IMR-90 (cell line): ENCODE data around the gene TET1. TPM values are rescaled to one million over a fixed set of nuclear protein-coding genes. Genes with fewer than 3 reads are reported as not detected.

ENCODE experiments used
- ATAC-seq: fragments of 200-7000 bp; cut with Tn5 transposase; 2 replicates; pipeline ENCODE4 v1.9.1; 2020; ENCODE audit warnings: low read depth, mild to moderate bottlenecking, moderate library complexity
- BruUV-seq: library from RNA; stranded (reverse); fragments of 400-500 nt; replicated peaks from 2 replicates; lab custom pipeline; 2021; lab: Mats Ljungman, UMichigan
- CTCF ChIA-PET: fragments of 300-600 bp; formaldehyde crosslinking; extraction: SDS; loops from one replicate; lab custom pipeline; 2021; ENCODE audit warnings: antibody characterized with exemption; lab: Yijun Ruan, JAX
- POLR2A ChIA-PET: fragments of 300-600 bp; sonication (Branson Sonifier 250); formaldehyde crosslinking; loops from one replicate; lab custom pipeline; 2022; ENCODE audit warnings: antibody characterized with exemption; ENCODE audit not compliant: unreplicated experiment; lab: Charles Lee
- DNase-seq: peaks from one replicate; pipeline ENCODE4 v3.0.0; 2013
- H2AFZ ChIP-seq: replicated peaks from 2 replicates; pipeline ENCODE3; 2013; ENCODE audit warnings: low read length, mild to moderate bottlenecking; ENCODE audit not compliant: poor library complexity
- H2AK5ac ChIP-seq: 2 replicates; pipeline ENCODE4 v1.6.1; 2013; ENCODE audit warnings: low read depth, low read length, inconsistent platforms
- H2AK9ac ChIP-seq: replicated peaks from 2 replicates; pipeline ENCODE3; 2013; ENCODE audit warnings: mild to moderate bottlenecking, low read depth, low read length, moderate library complexity; ENCODE audit not compliant: poor library complexity
- H2BK120ac ChIP-seq: 2 replicates; pipeline ENCODE4 v1.6.1; 2013; ENCODE audit warnings: low read depth, low read length, inconsistent platforms
- H2BK15ac ChIP-seq: 3 replicates; pipeline ENCODE4 v1.6.1; 2013; ENCODE audit warnings: low read depth, low read length, inconsistent platforms
- H2BK20ac ChIP-seq: 2 replicates; pipeline ENCODE4 v1.6.1; 2013; ENCODE audit warnings: low read depth, mild to moderate bottlenecking, inconsistent platforms, low read length, moderate library complexity
- H2BK5ac ChIP-seq: 2 replicates; pipeline ENCODE4 v1.6.1; 2013; ENCODE audit warnings: mild to moderate bottlenecking, low read depth, low read length, inconsistent platforms; ENCODE audit not compliant: poor library complexity, severe bottlenecking
- H3K14ac ChIP-seq: replicated peaks from 2 replicates; pipeline ENCODE4 v1.6.1; 2013; ENCODE audit warnings: low read depth, low read length, inconsistent platforms
- H3K18ac ChIP-seq: 2 replicates; pipeline ENCODE4 v1.6.1; 2013; ENCODE audit warnings: low read depth, low read length, control low read depth
- H3K23ac ChIP-seq: 2 replicates; pipeline ENCODE4 v1.6.1; 2013; ENCODE audit warnings: low read depth, low read length, inconsistent platforms
- H3K27ac ChIP-seq: 2 replicates; pipeline ENCODE4 v1.5.1; 2013; ENCODE audit warnings: mild to moderate bottlenecking, control low read depth, low read length; ENCODE audit not compliant: insufficient read depth
- H3K27me3 ChIP-seq: 2 replicates; pipeline ENCODE4 v1.6.1; 2013; ENCODE audit warnings: low read length; ENCODE audit not compliant: control insufficient read depth, insufficient read depth
- H3K36me3 ChIP-seq: 2 replicates; pipeline ENCODE4 v1.6.1; 2013; ENCODE audit warnings: low read length, mixed read lengths; ENCODE audit not compliant: control insufficient read depth, insufficient read depth
- H3K4ac ChIP-seq: 2 replicates; pipeline ENCODE4 v1.6.1; 2013; ENCODE audit warnings: low read depth, low read length, inconsistent platforms
- H3K4me1 ChIP-seq: 2 replicates; pipeline ENCODE4 v1.6.1; 2013; ENCODE audit warnings: low read length, mixed read lengths; ENCODE audit not compliant: control insufficient read depth, insufficient read depth
- H3K4me2 ChIP-seq: 2 replicates; pipeline ENCODE4 v1.6.1; 2013; ENCODE audit warnings: low read depth, mild to moderate bottlenecking, control low read depth, low read length, moderate library complexity
- H3K4me3 ChIP-seq: 2 replicates; pipeline ENCODE4 v1.5.1; 2013; ENCODE audit warnings: low read depth, mild to moderate bottlenecking, control low read depth, low read length, moderate library complexity; ENCODE audit not compliant: insufficient read depth
- H3K56ac ChIP-seq: 2 replicates; pipeline ENCODE4 v1.6.1; 2013; ENCODE audit warnings: low read length, inconsistent platforms; ENCODE audit not compliant: insufficient read depth; ENCODE audit errors: extremely low read depth
- H3K79me1 ChIP-seq, 2 experiments: 2 replicates each; pipeline ENCODE4 v1.6.1; 2013; ENCODE audit warnings: low read length in 2 of 2, inconsistent platforms in 1 of 2, low read depth in 1 of 2
- H3K9ac ChIP-seq: 2 replicates; pipeline ENCODE4 v1.6.1; 2013; ENCODE audit warnings: low read depth, low read length, control low read depth
- H3K9me1 ChIP-seq: 2 replicates; pipeline ENCODE4 v1.6.1; 2013; ENCODE audit warnings: low read length, inconsistent platforms; ENCODE audit not compliant: insufficient read depth
- H3K9me3 ChIP-seq: 2 replicates; pipeline ENCODE4 v1.6.1; 2013; ENCODE audit warnings: low read length; ENCODE audit not compliant: control insufficient read depth, insufficient read depth
- H4K20me1 ChIP-seq: 2 replicates; pipeline ENCODE4 v1.6.1; 2013; ENCODE audit warnings: low read length, inconsistent platforms; ENCODE audit not compliant: insufficient read depth
- H4K5ac ChIP-seq: 2 replicates; pipeline ENCODE4 v1.6.1; 2013; ENCODE audit warnings: mild to moderate bottlenecking, low read depth, low read length, control low read depth
- H4K8ac ChIP-seq, 2 experiments: 2 replicates each; pipeline ENCODE4 v1.6.1; 2013; ENCODE audit warnings: low read depth in 2 of 2, low read length in 2 of 2, control low read depth in 1 of 2, inconsistent platforms in 1 of 2
- H4K91ac ChIP-seq: 2 replicates; pipeline ENCODE4 v1.6.1; 2013; ENCODE audit warnings: low read depth, low read length, inconsistent platforms; ENCODE audit not compliant: insufficient read depth
- BHLHE40 ChIP-seq: fragments of 150-350 bp; IDR thresholded peaks from 2 replicates; pipeline ENCODE4 v1.6.1; 2016; ENCODE audit warnings: mild to moderate bottlenecking, low read depth, low read length
- CEBPB ChIP-seq: IDR thresholded peaks from 2 replicates; pipeline ENCODE4 v1.6.1; 2012; ENCODE audit warnings: low read depth, low read length, improper control_type of control experiment
- CHD1 ChIP-seq: IDR thresholded peaks from 2 replicates; pipeline ENCODE4 v1.6.1; 2012; ENCODE audit warnings: low read depth, low read length, improper control_type of control experiment
- FOS ChIP-seq: fragments of 150-350 bp; IDR thresholded peaks from 2 replicates; pipeline ENCODE4 v1.6.1; 2016; ENCODE audit warnings: low read depth, low read length
- MAFK ChIP-seq: IDR thresholded peaks from 2 replicates; pipeline ENCODE4 v1.6.1; 2012; ENCODE audit warnings: low read depth, low read length, improper control_type of control experiment
- MAZ ChIP-seq: IDR thresholded peaks from 2 replicates; pipeline ENCODE4 v1.6.1; 2012; ENCODE audit warnings: low read depth, mild to moderate bottlenecking, low read length, improper control_type of control experiment, moderate library complexity, borderline replicate concordance
- MXI1 ChIP-seq: IDR thresholded peaks from 2 replicates; pipeline ENCODE4 v1.6.1; 2012; ENCODE audit warnings: low read depth, mild to moderate bottlenecking, low read length, moderate library complexity, borderline replicate concordance
- NFE2L2 ChIP-seq: fragments of 150-350 bp; IDR thresholded peaks from 2 replicates; pipeline ENCODE4 v1.6.1; 2016; ENCODE audit warnings: low read depth, mild to moderate bottlenecking, low read length
- POLR2A ChIP-seq: IDR thresholded peaks from 2 replicates; pipeline ENCODE4 v1.6.1; 2012; ENCODE audit warnings: mild to moderate bottlenecking, low read depth, low read length
- RAD21 ChIP-seq: IDR thresholded peaks from 2 replicates; pipeline ENCODE4 v1.6.1; 2012; ENCODE audit warnings: low read length, improper control_type of control experiment
- RCOR1 ChIP-seq: IDR thresholded peaks from 2 replicates; pipeline ENCODE4 v1.6.1; 2012; ENCODE audit warnings: mild to moderate bottlenecking, low read length, improper control_type of control experiment; ENCODE audit not compliant: insufficient replicate concordance
- RFX5 ChIP-seq: IDR thresholded peaks from 2 replicates; pipeline ENCODE4 v1.8.0; 2012; ENCODE audit warnings: low read depth, mild to moderate bottlenecking, low read length, moderate library complexity
- SMC3 ChIP-seq: fragments of 150-350 bp; IDR thresholded peaks from 2 replicates; pipeline ENCODE4 v1.6.1; 2016; ENCODE audit warnings: low read depth, mild to moderate bottlenecking, antibody characterized with exemption, low read length, moderate library complexity
- WGBS, 2 experiments: methylation state at CpG; one replicate each; pipeline versions ENCODE4 v1.1.5 to v1.1.7; 2013; ENCODE audit warnings: missing lambda C conversion rate in 2 of 2; ENCODE audit not compliant: insufficient read length in 1 of 2; ENCODE audit errors: extremely low coverage in 2 of 2; 5-methylcytosine and 5-hydroxymethylcytosine counted together
- dilution Hi-C: fragments of 300-500 bp; cut with HindIII; formaldehyde crosslinking; loops from one replicate; pipeline ENCODE4 v1.14.3; 2018; ENCODE audit warnings: low sequenced_read_pairs; ENCODE audit not compliant: unreplicated experiment
- in situ Hi-C: fragments of 300-500 bp; cut with MboI; formaldehyde crosslinking; loops from 3 replicates; pipeline ENCODE4 v1.14.3; 2019; ENCODE audit warnings: low sequenced_read_pairs, inconsistent platforms, mixed read lengths
- intact Hi-C: fragments of 100-400 bp; cut with micrococcal nuclease; formaldehyde crosslinking; loops from 2 replicates; pipeline ENCODE4 v1.10.0; 2022
- polyA plus RNA-seq, 3 experiments: library from polyadenylated mRNA; depleted of rRNA; stranded (reverse); fragments of >200 nt; gene quantifications; 2 replicates each; pipeline ENCODE4 v1.2.3, GENCODE V29; 2012; ENCODE audit warnings: low replicate concordance in 1 of 3
- total RNA-seq: library from RNA; depleted of rRNA; stranded (reverse); fragments of >200 nt; gene quantifications from 2 replicates; pipeline ENCODE4 v1.2.3, GENCODE V29; 2012
- TF ChIP-seq, protein P1 (sequence below): conservative IDR thresholded peaks from 2 replicates; pipeline ENCODE4 v1.5.1; 2012; ENCODE audit warnings: mild to moderate bottlenecking, low read depth, low read length, improper control_type of control experiment
- TF ChIP-seq, protein P2 (sequence below): fragments of 150-350 bp; IDR thresholded peaks from 2 replicates; pipeline ENCODE4 v1.6.1; 2016; ENCODE audit warnings: low read depth, mild to moderate bottlenecking, low read length, moderate library complexity, borderline replicate concordance
- TF ChIP-seq, protein P3 (sequence below): fragments of 150-350 bp; IDR thresholded peaks from 2 replicates; pipeline ENCODE4 v1.6.1; 2017; ENCODE audit warnings: mild to moderate bottlenecking, antibody characterized with exemption, low read length, low read depth

TET1 gene
- total and polyA plus RNA-seq, 2 of the 4 experiments (the other 2 are of a cell fraction): 1.0 to 4.3 TPM

DNA sequence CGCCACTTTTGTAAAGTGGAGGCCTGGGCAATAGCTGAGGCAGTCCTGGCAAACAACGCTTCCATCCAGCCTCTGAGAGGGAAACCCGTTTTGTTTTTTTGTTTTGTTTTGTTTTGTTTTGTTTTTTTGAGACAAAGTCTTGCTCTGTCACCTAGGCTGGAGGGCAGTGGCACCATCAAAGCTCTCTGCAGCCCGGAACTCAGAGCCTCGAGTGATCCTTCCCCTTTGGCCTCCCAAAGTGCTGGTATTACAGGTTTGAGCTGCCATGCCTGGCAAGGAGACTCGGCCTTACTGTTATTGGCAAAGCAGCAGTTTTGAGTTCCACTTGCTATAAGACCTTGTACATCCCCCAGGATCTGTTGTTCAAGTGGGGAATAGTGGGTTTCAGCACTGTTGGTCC, 22.3 kb upstream of the TET1 start:
- no peak overlapping the region for H3K56ac ChIP-seq
- H4K5ac ChIP-seq: no peak overlapping the region
- H4K8ac ChIP-seq: no peak overlapping the region
- BruUV-seq: no TSS peak
- H3K18ac ChIP-seq: no peak overlapping the region
- 100% methylated on average over 2 of the region's 6 CpGs; no CpG with 5 or more reads in 1 of the 2 experiments for WGBS, 2 experiments
- intact Hi-C loops (no loop called here), in situ Hi-C loops (no loop called here), dilution Hi-C loops (no loop called here)
- H3K14ac ChIP-seq: no peak overlapping the region
- H3K27me3 ChIP-seq: no peaks in the 10 kb centered on the region
- H3K4me3 ChIP-seq: no peak overlapping the region
- H3K27ac ChIP-seq: no peak overlapping the region
- H3K9me1 ChIP-seq: no peaks in the 10 kb centered on the region; the same call in 1 of the 2 replicates
- H2BK5ac ChIP-seq: no peak overlapping the region
- no peaks in the 10 kb centered on the region for H4K20me1 ChIP-seq
- no peak overlapping the region for H2BK15ac ChIP-seq
- H3K4me1 ChIP-seq: peaks cover 8% of the 10 kb centered on the region
- no peaks in the 10 kb centered on the region for H3K79me1 ChIP-seq
- no peaks in the 10 kb centered on the region for H3K36me3 ChIP-seq
- no peak overlapping the region for H2BK120ac ChIP-seq
- no peak overlapping the region for H3K23ac ChIP-seq
- ATAC-seq (no peak), DNase-seq (no peak)
- no peaks in the 10 kb centered on the region for H3K9me3 ChIP-seq
- H2AK9ac ChIP-seq: no peak overlapping the region
- ChIA-PET POLR2A (no interaction called here), CTCF (no interaction called here)
- no peak overlapping the region for H3K9ac ChIP-seq
- no peak overlapping the region for H2AK5ac ChIP-seq
- no peak overlapping the region for H4K91ac ChIP-seq
- no peak overlapping the region for H3K4ac ChIP-seq
- TF ChIP-seq CHD1 (no peak), RFX5 (no peak), MAZ (no peak), SMC3 (no peak), MXI1 (no peak), RCOR1 (no peak), MAFK (no peak), FOS (no peak), NFE2L2 (no peak), RAD21 (no peak), CEBPB (no peak), BHLHE40 (no peak), POLR2A (no peak)
- TF ChIP-seq, protein P1, sequence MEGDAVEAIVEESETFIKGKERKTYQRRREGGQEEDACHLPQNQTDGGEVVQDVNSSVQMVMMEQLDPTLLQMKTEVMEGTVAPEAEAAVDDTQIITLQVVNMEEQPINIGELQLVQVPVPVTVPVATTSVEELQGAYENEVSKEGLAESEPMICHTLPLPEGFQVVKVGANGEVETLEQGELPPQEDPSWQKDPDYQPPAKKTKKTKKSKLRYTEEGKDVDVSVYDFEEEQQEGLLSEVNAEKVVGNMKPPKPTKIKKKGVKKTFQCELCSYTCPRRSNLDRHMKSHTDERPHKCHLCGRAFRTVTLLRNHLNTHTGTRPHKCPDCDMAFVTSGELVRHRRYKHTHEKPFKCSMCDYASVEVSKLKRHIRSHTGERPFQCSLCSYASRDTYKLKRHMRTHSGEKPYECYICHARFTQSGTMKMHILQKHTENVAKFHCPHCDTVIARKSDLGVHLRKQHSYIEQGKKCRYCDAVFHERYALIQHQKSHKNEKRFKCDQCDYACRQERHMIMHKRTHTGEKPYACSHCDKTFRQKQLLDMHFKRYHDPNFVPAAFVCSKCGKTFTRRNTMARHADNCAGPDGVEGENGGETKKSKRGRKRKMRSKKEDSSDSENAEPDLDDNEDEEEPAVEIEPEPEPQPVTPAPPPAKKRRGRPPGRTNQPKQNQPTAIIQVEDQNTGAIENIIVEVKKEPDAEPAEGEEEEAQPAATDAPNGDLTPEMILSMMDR: no peak
- TF ChIP-seq, protein P2, sequence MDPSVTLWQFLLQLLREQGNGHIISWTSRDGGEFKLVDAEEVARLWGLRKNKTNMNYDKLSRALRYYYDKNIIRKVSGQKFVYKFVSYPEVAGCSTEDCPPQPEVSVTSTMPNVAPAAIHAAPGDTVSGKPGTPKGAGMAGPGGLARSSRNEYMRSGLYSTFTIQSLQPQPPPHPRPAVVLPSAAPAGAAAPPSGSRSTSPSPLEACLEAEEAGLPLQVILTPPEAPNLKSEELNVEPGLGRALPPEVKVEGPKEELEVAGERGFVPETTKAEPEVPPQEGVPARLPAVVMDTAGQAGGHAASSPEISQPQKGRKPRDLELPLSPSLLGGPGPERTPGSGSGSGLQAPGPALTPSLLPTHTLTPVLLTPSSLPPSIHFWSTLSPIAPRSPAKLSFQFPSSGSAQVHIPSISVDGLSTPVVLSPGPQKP: no peak
- TF ChIP-seq, protein P3, sequence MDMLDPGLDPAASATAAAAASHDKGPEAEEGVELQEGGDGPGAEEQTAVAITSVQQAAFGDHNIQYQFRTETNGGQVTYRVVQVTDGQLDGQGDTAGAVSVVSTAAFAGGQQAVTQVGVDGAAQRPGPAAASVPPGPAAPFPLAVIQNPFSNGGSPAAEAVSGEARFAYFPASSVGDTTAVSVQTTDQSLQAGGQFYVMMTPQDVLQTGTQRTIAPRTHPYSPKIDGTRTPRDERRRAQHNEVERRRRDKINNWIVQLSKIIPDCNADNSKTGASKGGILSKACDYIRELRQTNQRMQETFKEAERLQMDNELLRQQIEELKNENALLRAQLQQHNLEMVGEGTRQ: no peak
- no peak overlapping the region for H3K4me2 ChIP-seq
- no peak overlapping the region for H2AFZ ChIP-seq
- no peak overlapping the region for H2BK20ac ChIP-seq
